Cardiac muscle cell (in vitro differentiated cells and primary cell): ENCODE results near the gene CD74. TPM values are rescaled to one million over a fixed set of nuclear protein-coding genes. Genes with fewer than 3 reads are reported as not detected.
A peak's percentile ranks its signal among the peaks of the same experiment; 100 is the strongest.

ENCODE experiments used
- DNase-seq, 2 donors: peaks; one replicate each; pipeline versions ENCODE4 v3.0.0 to v3.0.0-alpha.2; 2010 to 2017; ENCODE audit warnings: low read depth in 1 of 2, low spot score in 1 of 2
- H3K27ac ChIP-seq: fragments of 200-600 bp; sonication (generic); 2 replicates; pipeline ENCODE4 v1.5.1; 2016
- H3K27me3 ChIP-seq: fragments of 200-600 bp; sonication (generic); 2 replicates; pipeline ENCODE4 v1.6.0; 2016; ENCODE audit warnings: control low read depth
- H3K36me3 ChIP-seq: fragments of 200-600 bp; sonication (generic); 2 replicates; pipeline ENCODE4 v1.5.1; 2016; ENCODE audit warnings: control low read depth
- H3K4me1 ChIP-seq: fragments of 200-600 bp; sonication (generic); 2 replicates; pipeline ENCODE4 v1.8.1; 2017; ENCODE audit warnings: low read depth, mild to moderate bottlenecking, mixed run types
- H3K4me3 ChIP-seq: fragments of 200-600 bp; sonication (generic); 2 replicates; pipeline ENCODE4 v1.5.1; 2016; ENCODE audit warnings: mild to moderate bottlenecking
- H3K9me3 ChIP-seq: fragments of 200-600 bp; sonication (generic); 2 replicates; pipeline ENCODE4 v1.5.1; 2017; ENCODE audit warnings: low read depth, mild to moderate bottlenecking, control low read depth
- polyA plus RNA-seq: library from polyadenylated mRNA; unstranded; fragments of >200 nt; fragmentation: Nextera tagmentation; extraction: Ambion mirVana; gene quantifications from 2 replicates; pipeline ENCODE4 v1.2.1, GENCODE V29; 2016
- total RNA-seq: library from RNA; depleted of rRNA; stranded (reverse); fragments of >200 nt; gene quantifications from 2 replicates; pipeline ENCODE4 v1.2.3, GENCODE V29; 2016
- TF ChIP-seq, protein P1 (sequence below): IDR thresholded peaks from 2 replicates; pipeline ENCODE4 v1.5.1; 2012; ENCODE audit warnings: low read depth, mild to moderate bottlenecking, low read length

Gene CD74
- total and polyA plus RNA-seq, 2 experiments from 2014 or later = 11.7 to 16.3 TPM

DNA sequence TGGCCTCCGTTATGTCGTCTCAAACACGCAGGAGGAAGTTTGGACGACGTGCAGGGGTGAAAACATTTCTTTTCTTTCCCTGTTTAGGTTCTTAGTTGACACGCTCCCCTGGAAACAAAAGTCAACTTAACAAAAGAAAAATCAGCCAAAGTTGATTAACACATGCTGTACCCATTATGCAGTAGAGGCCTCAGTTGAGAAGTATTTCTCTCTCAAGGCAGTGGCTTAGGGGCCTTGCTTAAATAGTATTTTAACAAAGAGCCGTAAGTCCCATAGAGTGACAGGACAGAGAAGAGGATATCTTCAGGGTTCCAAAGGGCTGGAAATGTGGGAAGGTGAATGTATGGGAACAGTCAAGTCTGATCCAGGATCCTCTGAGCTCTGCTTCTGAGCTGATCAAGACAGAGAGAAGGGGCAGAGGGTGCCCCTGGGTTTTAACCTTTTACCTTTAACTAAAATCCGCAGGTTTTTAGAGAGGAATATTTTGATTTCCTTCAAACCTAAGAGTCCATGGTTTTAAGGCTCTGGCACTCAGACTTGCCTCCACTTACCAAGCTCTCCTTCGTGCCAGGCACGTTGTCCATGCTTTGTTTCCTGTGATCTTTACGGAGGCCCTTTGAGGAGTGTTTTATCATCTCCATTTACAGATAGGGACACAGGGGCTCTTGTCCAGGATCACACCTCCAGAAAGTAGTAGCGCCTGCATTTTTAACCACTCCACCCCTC, 629 bp upstream of the CD74 start:
- TF ChIP-seq, protein P1, sequence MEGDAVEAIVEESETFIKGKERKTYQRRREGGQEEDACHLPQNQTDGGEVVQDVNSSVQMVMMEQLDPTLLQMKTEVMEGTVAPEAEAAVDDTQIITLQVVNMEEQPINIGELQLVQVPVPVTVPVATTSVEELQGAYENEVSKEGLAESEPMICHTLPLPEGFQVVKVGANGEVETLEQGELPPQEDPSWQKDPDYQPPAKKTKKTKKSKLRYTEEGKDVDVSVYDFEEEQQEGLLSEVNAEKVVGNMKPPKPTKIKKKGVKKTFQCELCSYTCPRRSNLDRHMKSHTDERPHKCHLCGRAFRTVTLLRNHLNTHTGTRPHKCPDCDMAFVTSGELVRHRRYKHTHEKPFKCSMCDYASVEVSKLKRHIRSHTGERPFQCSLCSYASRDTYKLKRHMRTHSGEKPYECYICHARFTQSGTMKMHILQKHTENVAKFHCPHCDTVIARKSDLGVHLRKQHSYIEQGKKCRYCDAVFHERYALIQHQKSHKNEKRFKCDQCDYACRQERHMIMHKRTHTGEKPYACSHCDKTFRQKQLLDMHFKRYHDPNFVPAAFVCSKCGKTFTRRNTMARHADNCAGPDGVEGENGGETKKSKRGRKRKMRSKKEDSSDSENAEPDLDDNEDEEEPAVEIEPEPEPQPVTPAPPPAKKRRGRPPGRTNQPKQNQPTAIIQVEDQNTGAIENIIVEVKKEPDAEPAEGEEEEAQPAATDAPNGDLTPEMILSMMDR = no peak
- Histone ChIP-seq H3K9me3 (no peaks in the 10 kb centered on the region), H3K36me3 (no peaks in the 10 kb centered on the region), H3K27ac (no peak overlapping the region), H3K27me3 (no peaks in the 10 kb centered on the region), H3K4me3 (no peak overlapping the region), H3K4me1 (peaks cover 12% of the 10 kb centered on the region)
- DNase-seq = no peak

DNA sequence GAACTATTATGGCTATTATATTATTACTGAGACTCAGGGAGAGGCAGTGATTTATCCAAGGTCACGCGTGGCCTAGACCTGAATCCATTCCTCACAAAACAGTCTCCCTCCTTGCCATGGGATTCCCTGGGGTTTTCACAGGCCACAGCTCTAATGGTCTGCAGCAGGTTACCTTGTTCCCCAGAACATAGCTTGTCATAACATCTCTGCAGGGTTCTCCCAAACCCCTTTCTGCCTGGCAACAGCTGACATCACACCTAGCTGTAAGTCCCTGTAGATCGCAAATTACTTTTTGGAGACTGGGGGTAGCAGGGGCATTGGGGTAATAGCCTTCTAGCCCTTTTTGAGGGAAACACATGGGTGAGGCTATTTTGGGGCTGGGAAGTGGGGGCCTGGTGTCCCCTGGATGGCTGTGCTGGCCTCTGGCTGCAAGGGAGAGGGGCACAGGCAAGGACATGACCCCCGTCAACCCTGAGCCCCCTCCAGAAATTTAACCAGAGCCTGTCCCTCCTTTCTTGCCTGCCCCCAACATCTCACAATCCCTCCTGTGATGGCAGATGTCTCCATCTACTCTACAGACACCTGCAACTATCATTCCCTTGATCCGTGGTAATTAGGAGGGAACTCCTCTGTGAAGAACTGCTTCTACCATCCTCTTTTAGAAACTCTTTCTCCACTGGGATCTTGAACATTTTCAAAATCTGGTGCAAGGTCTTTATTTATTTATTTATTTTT, 1.3 kb downstream of the CD74 start:
- no peaks in the 10 kb centered on the region for H3K36me3 ChIP-seq
- TF ChIP-seq, protein P1 = no peak
- H3K27ac ChIP-seq = peak overlapping the region; percentile 22
- H3K4me1 ChIP-seq = peaks cover 12% of the 10 kb centered on the region
- DNase-seq = peak in 1 of 2 donors; percentile 50
- no peaks in the 10 kb centered on the region for H3K9me3 ChIP-seq
- H3K4me3 ChIP-seq = no peak overlapping the region
- H3K27me3 ChIP-seq = no peaks in the 10 kb centered on the region

DNA sequence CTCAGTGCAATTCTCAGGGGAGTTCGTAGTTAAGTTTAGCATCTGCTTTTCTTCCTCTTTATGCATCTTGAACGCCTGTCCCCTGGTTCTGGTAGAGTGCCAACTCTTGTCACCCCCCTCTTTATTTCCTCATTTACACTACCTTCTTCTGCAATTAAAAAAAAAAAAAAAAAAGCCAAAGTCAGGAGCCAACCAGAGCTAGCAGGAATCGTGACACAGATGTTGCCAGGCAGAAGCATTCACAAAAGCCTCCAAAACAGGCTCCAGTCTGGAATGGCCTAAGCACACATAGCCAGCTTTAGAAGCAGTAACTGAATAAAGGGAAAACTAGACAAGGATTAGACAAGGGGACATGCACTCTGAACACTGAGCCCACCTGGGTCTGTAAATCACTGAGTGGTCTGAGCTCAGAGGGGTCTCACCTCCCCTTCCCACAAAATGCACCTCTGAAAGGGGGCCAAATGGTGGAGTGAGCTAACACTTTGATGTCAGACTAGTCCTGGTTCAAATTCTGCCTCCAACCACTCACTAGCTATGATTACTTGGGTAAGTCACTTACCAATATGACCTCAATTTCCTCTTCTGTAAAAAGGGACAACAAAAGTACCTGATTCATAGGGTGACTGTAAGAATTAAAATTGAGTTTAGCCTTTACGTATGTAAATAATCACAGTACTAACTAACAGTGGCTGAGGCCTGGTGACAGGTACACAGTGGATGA, 2.0 kb downstream of the CD74 start:
- peaks cover 12% of the 10 kb centered on the region for H3K4me1 ChIP-seq
- H3K36me3 ChIP-seq = no peaks in the 10 kb centered on the region
- TF ChIP-seq, protein P1 = no peak
- no peaks in the 10 kb centered on the region for H3K9me3 ChIP-seq
- peak; percentile 84 to 87 for DNase-seq
- no peak overlapping the region for H3K4me3 ChIP-seq
- H3K27ac ChIP-seq = peak overlapping the region; percentile 22
- H3K27me3 ChIP-seq = no peaks in the 10 kb centered on the region

DNA sequence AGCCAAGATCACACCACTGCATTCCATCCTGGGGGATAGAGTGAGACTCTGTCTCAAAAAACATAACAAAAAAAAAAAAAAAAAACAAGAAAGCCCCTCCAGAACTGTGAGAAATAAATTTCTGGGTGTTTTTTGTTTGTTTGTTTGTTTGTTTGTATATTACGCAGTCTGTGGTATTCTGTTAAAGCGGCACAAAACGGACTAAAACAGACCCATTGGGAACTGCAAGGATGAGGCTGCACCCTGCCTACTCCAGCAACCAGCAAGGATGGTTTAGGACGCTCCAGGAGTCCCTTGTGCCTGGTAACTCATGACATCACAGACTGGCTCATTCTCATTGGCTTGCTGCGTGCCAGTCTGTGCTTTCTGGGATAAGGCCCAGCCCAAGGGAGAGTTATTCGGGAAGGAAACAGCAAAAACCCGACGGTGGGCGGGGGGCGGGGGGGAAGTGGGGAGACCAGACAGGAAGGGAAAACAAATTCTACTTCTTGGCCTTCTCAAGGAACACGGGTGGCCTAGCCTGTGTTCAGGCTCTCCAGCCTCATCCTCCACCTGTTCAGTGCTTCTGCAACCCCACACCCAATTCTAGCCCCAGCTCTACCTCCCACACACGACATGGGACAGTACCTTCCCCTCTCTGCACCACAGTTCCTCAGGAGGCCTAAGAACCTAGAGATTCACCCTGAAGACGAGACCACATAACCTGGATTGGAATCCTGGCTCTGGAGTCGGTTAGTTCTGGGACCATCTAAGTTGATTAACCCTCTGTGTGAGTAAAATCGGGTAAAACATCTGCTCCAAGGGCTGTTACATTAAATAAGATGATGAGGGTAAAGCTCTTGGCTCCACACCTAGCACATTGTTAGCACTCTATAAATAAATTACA, 2.8 kb downstream of the CD74 start:
- H3K4me3 ChIP-seq = no peak overlapping the region
- DNase-seq = peak; percentile 89 to 92
- H3K36me3 ChIP-seq = no peaks in the 10 kb centered on the region
- H3K9me3 ChIP-seq = no peaks in the 10 kb centered on the region
- H3K27ac ChIP-seq = no peak overlapping the region
- no peaks in the 10 kb centered on the region for H3K27me3 ChIP-seq
- TF ChIP-seq, protein P1 = no peak
- H3K4me1 ChIP-seq = peaks cover 12% of the 10 kb centered on the region
